GM18519 (cell line): Measurements from ENCODE around the gene TEAD4.

ENCODE experiments used
- ATAC-seq: cut with Tn5 transposase; IDR thresholded peaks from one replicate; pipeline ENCODE4 v1.9.1; 2021; ENCODE audit warnings: mild to moderate bottlenecking, moderate library complexity; ENCODE audit not compliant: unreplicated experiment, low FRiP score

TEAD4 gene

DNA sequence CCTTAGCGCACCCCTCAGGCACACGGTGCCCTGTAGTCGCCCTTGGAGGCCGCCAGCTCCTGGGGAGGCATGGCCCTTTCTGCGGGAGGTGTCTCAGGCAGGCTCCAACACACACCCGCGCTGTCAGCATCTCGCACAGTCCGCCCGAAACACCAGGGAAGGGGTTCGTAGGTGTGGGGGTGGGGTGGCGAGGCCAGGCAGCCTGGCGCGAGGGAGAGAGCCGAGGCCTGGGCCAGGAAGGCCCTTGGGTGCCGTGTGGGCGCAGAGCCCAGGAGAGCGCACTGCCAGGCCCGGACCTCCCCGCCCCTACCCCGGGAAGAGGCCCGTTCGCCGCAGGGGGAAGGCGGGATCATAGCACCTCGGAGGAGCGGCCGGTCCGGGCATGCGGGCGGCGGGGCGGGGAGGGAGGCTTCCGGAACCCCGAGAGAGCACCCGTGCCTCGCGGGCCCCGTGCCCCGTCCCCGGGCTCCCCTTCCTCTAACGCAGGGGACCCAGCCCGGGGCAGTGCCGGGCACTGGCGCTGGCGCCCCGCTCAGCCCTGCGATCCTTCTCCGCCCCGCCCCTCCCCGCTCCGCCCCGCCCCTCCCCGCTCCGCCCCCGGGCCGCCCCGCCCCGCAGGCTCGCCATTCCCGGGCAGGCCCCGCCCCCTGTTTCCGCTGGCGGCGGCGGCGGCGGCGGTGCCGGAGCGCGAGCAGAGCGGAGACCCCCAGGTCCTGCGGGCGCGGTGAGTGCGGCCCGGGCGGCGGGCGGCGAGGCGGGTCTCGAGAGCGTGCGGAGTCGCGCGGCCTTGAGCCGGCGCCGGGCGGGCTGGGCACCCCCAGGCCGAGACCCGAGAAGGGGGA is 117.8 kb downstream of the TEAD4 start, which contains the start of gene TSPAN9:
TSS of gene TSPAN9 (plus strand) at position 650 of the 842 bp plus-strand sequence. CDS start 123,815 bp downstream, outside the sequence.
- no peak for ATAC-seq

DNA sequence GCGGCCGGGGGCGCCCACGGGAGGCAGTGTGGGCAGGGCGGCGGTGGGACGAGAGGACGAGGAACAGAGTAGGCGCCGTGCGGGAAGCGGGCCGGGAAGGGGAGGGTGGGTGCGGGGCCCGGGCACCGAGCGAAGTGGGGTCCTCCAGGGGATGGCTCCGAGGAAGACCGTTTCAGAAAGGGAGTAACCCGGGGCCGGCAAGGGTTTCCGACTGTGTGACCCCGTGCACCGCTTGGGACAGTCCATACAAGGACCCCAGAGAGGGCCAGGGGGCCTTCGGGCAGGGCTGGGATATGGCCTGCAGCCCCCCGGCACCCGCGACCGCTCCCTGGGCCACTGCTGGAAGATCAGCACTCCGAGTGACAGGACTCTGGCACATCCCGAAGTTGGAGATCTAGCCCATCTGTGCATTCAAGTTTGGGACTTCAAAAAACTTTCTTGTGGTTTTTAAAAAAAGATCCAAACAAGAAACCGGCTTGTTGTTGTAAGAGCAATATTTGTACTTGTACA is 118.4 kb downstream of the TEAD4 start:
- ATAC-seq = no peak

DNA sequence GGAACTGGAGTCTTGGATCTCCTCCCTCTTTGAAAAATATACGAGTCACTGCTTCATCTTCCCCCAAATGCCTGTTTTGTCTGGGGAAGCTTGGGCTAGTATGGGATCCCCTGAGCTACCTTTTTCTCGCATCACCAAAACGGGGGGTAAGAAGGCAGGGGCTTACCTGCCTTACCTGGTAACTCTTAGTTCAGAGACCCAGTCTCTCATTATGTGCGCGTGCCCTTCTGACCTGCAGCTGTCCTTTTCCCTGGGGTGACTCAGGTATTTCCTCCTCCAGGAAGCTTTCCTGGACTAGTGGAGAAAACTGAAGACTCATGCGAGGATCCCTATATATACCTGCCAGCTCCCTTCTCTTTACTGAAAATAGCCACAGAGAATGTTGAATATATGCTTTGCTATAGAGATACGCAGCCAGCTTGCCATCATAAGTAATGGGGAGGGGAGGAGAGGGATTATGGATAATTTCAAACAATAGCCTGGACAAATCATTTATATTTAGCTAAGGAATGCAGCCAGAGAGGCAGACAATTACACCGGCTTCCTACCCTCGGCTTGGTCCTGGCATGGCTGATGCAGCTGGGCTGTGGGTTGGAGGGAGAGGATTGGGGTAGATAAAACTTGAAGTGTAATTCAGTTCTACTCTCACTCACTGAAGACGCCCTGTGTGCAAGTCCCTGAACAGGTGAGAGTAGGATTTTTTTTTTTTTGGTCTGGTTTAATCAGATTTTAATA is 119.1 kb downstream of the TEAD4 start:
- no peak for ATAC-seq

DNA sequence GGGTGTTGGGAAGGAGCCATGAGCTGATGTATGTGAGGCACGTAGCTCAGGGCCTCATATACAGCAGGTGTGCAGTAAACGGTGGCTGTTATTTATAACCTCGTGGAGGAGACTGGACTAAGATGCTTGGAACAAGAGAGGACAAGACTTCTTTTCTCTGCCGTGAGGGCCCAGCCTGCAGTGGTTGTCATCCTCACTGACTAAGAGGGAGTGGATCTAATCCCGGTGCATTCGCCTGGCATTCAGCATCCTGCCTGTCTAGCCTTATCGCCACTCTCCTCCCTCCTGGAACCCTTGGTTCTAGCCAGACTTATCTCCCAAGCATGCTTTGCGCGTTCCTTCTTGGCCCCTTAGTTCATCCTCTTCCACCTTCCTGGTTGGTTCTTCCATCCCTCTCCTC is 121.9 kb downstream of the TEAD4 start:
- no peak for ATAC-seq

DNA sequence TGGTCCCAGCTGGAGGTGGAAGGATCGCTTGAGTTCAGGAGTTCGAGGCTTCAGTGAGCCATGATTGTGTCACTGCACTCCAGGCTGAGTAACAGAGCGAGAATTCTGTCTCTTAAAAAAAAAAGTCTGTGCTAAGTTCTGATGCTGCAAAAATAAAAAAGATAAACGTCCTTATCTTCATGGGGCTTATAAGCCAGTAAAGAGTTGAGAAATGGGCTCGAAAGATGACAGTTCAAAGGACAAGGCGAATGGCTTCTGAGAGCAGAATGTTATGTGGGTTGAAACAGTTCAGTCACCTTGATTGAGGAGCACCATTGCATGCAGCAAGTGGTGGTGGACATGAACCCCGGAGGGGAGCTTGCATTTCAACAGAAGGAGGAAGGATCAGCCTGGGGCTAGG is 122.7 kb downstream of the TEAD4 start:
- no peak for ATAC-seq

DNA sequence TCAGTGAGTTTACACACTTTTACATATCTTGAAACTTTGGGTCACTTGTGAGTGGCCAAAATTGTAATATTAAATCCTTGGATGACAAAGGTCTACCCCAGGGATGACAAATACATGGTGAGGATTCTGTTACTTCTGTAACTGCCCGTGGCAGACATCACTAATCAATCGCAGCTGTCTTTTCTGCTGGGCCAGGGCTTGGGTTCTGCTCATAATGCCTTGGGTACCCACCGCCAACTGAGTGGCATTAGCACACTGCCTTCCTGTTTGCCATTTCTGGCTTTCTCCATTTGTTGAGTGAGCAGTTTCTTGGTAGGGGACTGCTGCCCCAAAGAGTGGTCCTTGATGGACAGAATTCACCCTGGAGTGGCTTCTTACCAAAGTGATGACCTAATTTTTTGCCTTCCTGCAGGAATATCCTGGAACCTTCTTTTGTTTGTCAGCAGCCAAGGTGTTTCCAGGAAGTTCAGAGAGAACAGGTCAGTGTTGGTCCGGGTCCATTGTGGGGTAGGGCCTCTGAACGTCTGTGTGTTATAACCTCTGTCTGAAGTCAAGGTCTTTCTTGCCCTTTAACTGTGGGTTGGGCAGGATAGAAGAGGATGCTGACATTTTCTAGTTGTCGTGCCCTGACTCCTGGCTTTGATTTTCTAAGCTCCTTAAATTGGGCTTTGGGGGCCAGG is 124.2 kb downstream of the TEAD4 start:
- ATAC-seq = no peak

DNA sequence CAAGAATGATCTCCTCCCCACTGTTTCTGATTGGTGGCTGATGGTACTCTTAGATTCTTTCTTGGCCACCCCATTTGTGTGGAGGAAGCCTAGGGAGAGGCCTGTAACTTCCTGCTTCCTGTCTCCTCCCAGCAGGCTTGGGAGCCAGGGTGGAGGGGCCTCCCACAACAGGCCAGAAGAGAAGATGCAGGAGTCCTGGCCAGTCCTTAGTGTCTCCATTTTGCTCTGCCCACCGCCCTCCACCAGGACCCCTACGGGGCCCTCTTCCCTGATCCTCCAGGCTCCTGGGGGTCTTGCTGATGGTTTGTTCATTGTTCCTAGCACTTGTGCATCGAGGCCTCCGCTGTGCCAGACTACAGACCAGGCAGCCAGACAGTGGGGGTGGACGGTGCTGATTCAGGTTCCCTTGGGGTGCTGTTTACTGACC is 124.7 kb downstream of the TEAD4 start:
- ATAC-seq = no peak

DNA sequence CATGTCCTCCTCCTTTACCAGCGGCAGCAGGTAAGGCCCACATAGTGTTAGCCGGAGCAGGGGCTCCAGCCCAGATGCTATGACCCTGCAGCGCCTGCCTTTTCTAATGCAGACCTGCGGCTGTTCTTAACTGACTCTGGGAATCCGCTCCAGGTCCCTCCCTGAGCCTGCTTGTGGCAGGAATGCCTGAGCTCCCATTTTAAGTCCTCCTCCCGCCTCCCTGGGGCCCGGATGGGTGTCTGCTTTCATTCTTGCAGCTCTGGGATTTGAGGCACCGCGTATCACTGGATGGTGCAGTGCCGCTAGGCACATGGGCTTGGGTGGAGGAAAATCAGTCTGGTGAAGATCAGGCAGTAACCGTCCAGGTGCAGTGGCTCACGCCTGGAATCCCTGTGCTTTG is 125.5 kb downstream of the TEAD4 start:
- ATAC-seq = no peak

DNA sequence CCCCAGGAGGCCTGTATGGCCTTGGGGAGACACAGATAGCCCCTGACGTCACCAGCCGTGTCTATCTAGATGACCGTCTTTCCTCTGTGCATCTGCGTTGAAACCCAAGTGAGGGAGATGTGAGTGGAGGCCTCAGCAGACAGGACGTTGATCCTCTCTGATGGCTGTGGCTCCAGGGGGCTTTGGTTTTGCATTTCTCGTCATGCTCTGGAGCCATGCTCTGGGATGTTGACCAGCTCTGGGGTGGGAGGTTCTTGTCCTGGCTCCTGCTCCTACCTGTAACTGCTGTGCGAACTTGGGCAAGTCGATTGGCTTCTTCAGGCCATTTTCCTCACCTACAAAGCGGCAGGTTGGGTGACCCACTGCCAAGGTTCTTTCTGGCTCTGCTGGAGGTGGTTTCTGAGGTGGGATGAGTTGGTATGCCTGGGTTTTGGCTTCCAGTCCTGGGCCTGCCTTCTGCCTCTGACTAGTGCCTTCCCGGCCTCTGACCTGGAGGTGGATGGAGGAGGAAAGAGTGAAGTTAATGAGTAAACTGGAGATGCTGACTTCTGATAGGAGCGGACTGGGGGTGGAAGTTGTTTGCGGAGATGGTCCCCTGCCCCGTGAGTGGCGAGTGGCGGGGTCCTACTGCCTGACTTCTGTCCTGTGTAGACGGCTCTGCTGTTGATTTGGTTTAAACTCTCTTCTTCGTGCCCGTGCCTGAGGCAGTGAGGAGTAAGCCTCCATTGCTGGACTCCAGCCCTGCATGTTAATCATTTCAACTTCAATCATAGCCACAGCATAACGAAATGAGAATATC is 126.3 kb downstream of the TEAD4 start:
- ATAC-seq = no peak

DNA sequence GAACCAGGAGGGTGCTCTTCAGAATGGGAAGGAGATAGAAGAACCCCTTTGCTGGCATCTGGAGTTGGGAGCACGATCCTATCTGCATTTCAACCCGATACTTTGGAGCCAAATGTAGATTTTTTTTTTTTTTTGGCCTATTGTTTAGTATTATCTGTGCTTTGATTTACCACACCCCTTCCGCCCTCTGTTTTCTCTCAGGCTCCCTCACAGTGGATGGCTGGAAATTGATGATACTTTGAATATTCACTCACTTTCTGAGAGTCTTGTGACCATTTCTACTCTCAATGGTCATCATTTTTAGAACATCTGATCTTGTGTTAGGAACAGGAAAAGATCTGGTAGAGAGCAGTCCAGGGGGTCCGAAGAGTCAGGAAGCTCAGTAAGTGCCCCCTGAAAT is 127.0 kb downstream of the TEAD4 start:
- ATAC-seq = no peak

DNA sequence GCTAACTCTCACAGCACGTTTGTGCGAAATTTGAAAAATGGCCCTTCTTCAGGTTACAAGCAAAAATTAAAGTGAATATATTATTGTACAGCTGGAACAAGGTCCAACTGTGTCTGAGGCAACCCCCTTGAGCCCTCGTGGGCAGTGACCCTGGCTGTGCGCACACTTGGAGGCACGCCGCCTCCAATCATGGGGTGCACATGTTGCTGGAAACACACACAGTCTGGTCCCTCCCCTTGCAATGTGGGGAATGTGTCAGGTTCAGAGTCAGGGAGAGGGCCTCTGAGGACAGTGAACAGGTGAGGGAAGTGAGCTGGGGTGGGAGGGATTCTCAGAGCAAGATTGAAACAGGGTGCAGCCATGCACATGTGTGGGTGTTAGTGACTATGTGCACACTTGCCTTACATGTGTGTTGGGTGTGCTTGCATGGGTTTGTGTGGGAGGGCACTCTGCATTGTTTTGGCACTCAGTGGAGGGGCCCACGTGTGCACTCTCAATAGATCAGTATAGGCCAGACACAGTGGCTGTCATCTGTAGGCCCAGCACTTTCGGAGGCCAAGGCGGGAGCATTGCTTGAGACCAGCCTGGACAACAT is 127.6 kb downstream of the TEAD4 start:
- no peak for ATAC-seq

DNA sequence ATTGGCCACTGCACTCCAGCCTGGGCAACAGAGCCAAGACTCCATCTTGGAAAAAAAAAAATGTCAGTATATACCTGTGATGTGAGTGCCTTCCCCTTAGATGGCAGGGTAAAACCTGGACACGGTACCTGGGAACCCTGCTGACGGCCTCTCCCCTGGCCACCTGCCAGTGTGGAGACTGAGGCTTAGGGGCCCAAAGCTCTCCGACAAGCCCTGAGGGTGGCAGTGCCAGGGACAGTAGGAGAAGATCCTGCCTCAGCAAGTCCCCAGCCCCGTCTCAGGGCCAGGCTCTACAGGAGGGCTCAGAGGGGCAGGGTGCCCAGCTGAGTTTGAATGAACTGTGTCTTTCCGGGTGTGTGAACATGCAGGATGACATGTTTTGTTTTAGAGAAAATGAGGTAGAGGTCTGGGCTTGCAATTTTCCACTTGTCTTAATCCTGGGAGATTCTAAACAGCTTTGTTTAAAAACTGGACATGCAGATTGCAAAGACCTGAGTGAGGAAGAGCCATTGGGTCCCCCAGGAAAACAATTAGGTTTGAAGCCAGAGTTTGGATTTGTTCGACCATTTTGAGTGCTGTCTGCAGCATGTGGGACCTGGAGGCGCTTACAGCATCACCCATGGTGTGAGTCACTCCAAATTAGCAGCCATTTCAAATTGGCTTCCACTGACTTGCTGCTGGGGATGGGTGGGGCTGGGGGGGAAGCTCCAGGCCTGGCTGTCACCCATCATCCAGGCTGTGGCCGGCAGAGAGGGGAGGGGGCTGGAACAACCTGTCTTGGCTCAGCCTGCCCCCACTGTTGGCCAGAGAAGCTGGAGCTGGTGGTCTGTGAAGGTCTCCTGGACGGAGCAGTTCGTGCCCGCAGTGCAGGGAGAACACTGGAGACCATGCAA is 128.8 kb downstream of the TEAD4 start:
- ATAC-seq = no peak

DNA sequence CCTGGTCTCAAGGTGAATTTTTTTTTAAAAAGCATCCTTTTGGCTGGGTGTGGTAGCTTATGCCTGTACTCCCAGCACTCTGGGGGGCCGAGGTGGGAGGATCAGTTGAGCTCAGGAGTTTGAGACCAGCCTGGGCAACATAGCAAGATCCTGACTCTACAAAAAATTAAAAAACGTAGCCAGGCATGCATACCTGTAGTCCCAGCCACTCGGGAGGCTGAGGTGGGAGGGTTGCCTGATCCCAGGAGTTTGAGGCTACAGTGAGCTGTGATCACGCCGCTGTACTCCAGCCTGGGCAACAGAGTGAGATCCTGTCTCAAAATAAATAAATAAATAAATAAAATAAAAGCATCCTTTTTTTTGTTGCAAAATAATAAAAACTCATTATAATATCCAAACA is 130.4 kb downstream of the TEAD4 start:
- no peak for ATAC-seq
